SK-N-SH (cell line): ENCODE results near the gene CDK5RAP1. TPM values are rescaled to one million over a fixed set of nuclear protein-coding genes. Genes with fewer than 3 reads are reported as not detected.

Experiments used
- CTCF ChIA-PET: fragments of 300-600, 350-600 bp; formaldehyde crosslinking; extraction: SDS; loops from one replicate; lab custom pipeline; 2021; lab: Yijun Ruan, JAX
- POLR2A ChIA-PET: fragments of 350-600 bp; sonication (Branson Sonifier 250); formaldehyde crosslinking; extraction: SDS; loops from one replicate; lab custom pipeline; 2020; ENCODE audit warnings: antibody characterized with exemption, inconsistent platforms; lab: Yijun Ruan, JAX
- DNase-seq: peaks from one replicate; pipeline ENCODE4 v3.0.0; 2012
- H2AFZ ChIP-seq: fragments of 200-600 bp; sonication (generic); 2 replicates; pipeline ENCODE4 v1.8.1; 2016; ENCODE audit warnings: antibody characterized with exemption, mild to moderate bottlenecking, low read depth
- H3F3A ChIP-seq: fragments of 200-600 bp; sonication (generic); replicated peaks from 2 replicates; pipeline ENCODE3; 2016; ENCODE audit warnings: antibody characterized with exemption, mild to moderate bottlenecking; ENCODE audit not compliant: insufficient read depth
- H3K27ac ChIP-seq, 2 experiments: fragments of 200-500 bp in 1 of 2; fragments of 200-600 bp in 1 of 2; sonication (Bioruptor generic) in 1 of 2; sonication (generic), shearing (Covaris generic) in 1 of 2; 2 replicates each; pipeline versions ENCODE4 v1.5.1 to v1.6.1; 2014 to 2016; ENCODE audit warnings: low read depth in 2 of 2, inconsistent platforms in 1 of 2, low read length in 1 of 2, mild to moderate bottlenecking in 1 of 2, mixed read lengths in 1 of 2
- H3K27me3 ChIP-seq: fragments of 200-600 bp; sonication (generic), shearing (Covaris generic); 2 replicates; pipeline ENCODE4 v1.6.1; 2016; ENCODE audit warnings: mixed run types; ENCODE audit not compliant: insufficient read depth
- H3K36me3 ChIP-seq, 2 experiments: fragments of 200-500 bp in 1 of 2; fragments of 200-600 bp in 1 of 2; sonication (Bioruptor generic) in 1 of 2; sonication (generic) in 1 of 2; replicated peaks in 1 of 2; 2 replicates each; pipeline versions ENCODE3 to v1.5.1; 2014 to 2016; ENCODE audit warnings: low read length in 1 of 2, mild to moderate bottlenecking in 1 of 2; ENCODE audit not compliant: insufficient read depth in 2 of 2, control insufficient read depth in 1 of 2
- H3K4me1 ChIP-seq, 2 experiments: fragments of 200-500 bp in 1 of 2; fragments of 200-600 bp in 1 of 2; sonication (Bioruptor generic) in 1 of 2; sonication (generic), shearing (Covaris generic) in 1 of 2; 2 replicates each; pipeline versions ENCODE4 v1.5.1 to v1.6.1; 2014 to 2016; ENCODE audit warnings: low read depth in 1 of 2, low read length in 1 of 2, mixed run types in 1 of 2; ENCODE audit not compliant: insufficient read depth in 2 of 2, control insufficient read depth in 1 of 2
- H3K4me2 ChIP-seq: fragments of 200-600 bp; sonication (generic), shearing (Covaris generic); 2 replicates; pipeline ENCODE4 v1.6.1; 2017; ENCODE audit warnings: mixed run types
- H3K4me3 ChIP-seq, 2 experiments: fragments of 200-500 bp in 1 of 2; fragments of 200-600 bp in 1 of 2; sonication (Bioruptor generic) in 1 of 2; sonication (generic), shearing (Covaris generic) in 1 of 2; 2 replicates each; pipeline versions ENCODE4 v1.5.1 to v1.8.1; 2014 to 2016; ENCODE audit warnings: low read depth in 2 of 2, inconsistent platforms in 1 of 2, low read length in 1 of 2, mild to moderate bottlenecking in 1 of 2, mixed read lengths in 1 of 2, moderate library complexity in 1 of 2
- H3K79me2 ChIP-seq: fragments of 200-600 bp; sonication (generic); 2 replicates; pipeline ENCODE4 v1.8.1; 2017; ENCODE audit warnings: mild to moderate bottlenecking; ENCODE audit not compliant: insufficient read depth
- H3K9ac ChIP-seq: fragments of 200-600 bp; sonication (generic); 2 replicates; pipeline ENCODE4 v1.6.1; 2017; ENCODE audit warnings: mixed run types
- H3K9me2 ChIP-seq: fragments of 200-600 bp; sonication (generic); 2 replicates; pipeline ENCODE4 v1.6.1; 2017; ENCODE audit warnings: mixed run types
- H3K9me3 ChIP-seq: fragments of 200-600 bp; sonication (generic); 2 replicates; pipeline ENCODE4 v1.6.1; 2017; ENCODE audit warnings: mixed run types, mild to moderate bottlenecking, moderate library complexity
- H4K20me1 ChIP-seq: fragments of 200-600 bp; sonication (generic); 2 replicates; pipeline ENCODE4 v1.6.1; 2017; ENCODE audit warnings: mild to moderate bottlenecking, mixed run types; ENCODE audit not compliant: insufficient read depth
- CHD2 ChIP-seq: fragments of 150-350 bp; IDR thresholded peaks from 2 replicates; pipeline ENCODE4 v1.6.1; 2018; ENCODE audit warnings: low read length; ENCODE audit not compliant: partially characterized antibody
- CTCF ChIP-seq: fragments of 200-600 bp; sonication (generic); IDR thresholded peaks from 2 replicates; pipeline ENCODE4 v1.6.1; 2017; ENCODE audit warnings: antibody characterized with exemption, mild to moderate bottlenecking, moderate library complexity
- ELF1 ChIP-seq: IDR thresholded peaks from 2 replicates; pipeline ENCODE4 v1.4.0; 2012
- EP300 ChIP-seq, 2 experiments: IDR thresholded peaks; 2 replicates each; pipeline versions ENCODE4 v1.4.0 to v1.6.1; 2012; ENCODE audit warnings: borderline replicate concordance in 1 of 2, low read depth in 1 of 2, low read length in 1 of 2
- EZH2phosphoT487 ChIP-seq: fragments of 200-600 bp; sonication (generic); IDR thresholded peaks from 2 replicates; pipeline ENCODE4 v1.6.1; 2017; ENCODE audit warnings: low read depth, mixed run types, mild to moderate bottlenecking, antibody characterized with exemption, moderate library complexity, borderline replicate concordance
- FOXJ3 ChIP-seq: sonication (generic); formaldehyde crosslinking; IDR thresholded peaks from 2 replicates; pipeline ENCODE4 v1.5.1; 2020; ENCODE audit warnings: mild to moderate bottlenecking, missing genetic modification reagents
- GABPA ChIP-seq: IDR thresholded peaks from 2 replicates; pipeline ENCODE4 v1.4.0; 2012; ENCODE audit warnings: low read depth, mild to moderate bottlenecking
- IRF3 ChIP-seq: fragments of 150-350 bp; IDR thresholded peaks from 2 replicates; pipeline ENCODE4 v1.6.1; 2016; ENCODE audit warnings: mild to moderate bottlenecking, low read depth, low read length
- JUND ChIP-seq: IDR thresholded peaks from 2 replicates; pipeline ENCODE4 v1.4.0; 2012
- MAX ChIP-seq: IDR thresholded peaks from 2 replicates; pipeline ENCODE4 v1.4.0; 2012; ENCODE audit warnings: low read depth
- MXI1 ChIP-seq: IDR thresholded peaks from 2 replicates; pipeline ENCODE4 v1.6.1; 2012; ENCODE audit warnings: mild to moderate bottlenecking, low read depth, low read length, improper control_type of control experiment
- NRF1 ChIP-seq: IDR thresholded peaks from 2 replicates; pipeline ENCODE4 v1.6.1; 2012; ENCODE audit warnings: low read depth, mild to moderate bottlenecking, low read length
- RAD21 ChIP-seq: IDR thresholded peaks from 2 replicates; pipeline ENCODE4 v1.6.1; 2012; ENCODE audit warnings: mild to moderate bottlenecking, low read length
- RCOR1 ChIP-seq: fragments of 150-350 bp; IDR thresholded peaks from 2 replicates; pipeline ENCODE4 v1.6.1; 2017; ENCODE audit warnings: antibody characterized with exemption, low read length
- RFX5 ChIP-seq: IDR thresholded peaks from 2 replicates; pipeline ENCODE4 v1.6.1; 2012; ENCODE audit warnings: mild to moderate bottlenecking, improper control_type of control experiment, low read length
- SMC3 ChIP-seq: IDR thresholded peaks from 2 replicates; pipeline ENCODE4 v1.6.1; 2012; ENCODE audit warnings: low read depth, low read length, improper control_type of control experiment
- TEAD4 ChIP-seq: IDR thresholded peaks from 2 replicates; pipeline ENCODE4 v1.4.0; 2012; ENCODE audit warnings: mild to moderate bottlenecking, borderline replicate concordance; ENCODE audit not compliant: insufficient read depth
- USF1 ChIP-seq: IDR thresholded peaks from 2 replicates; pipeline ENCODE4 v1.4.0; 2012; ENCODE audit warnings: low read depth, borderline replicate concordance
- USF2 ChIP-seq: fragments of 150-350 bp; IDR thresholded peaks from 2 replicates; pipeline ENCODE4 v1.6.1; 2017; ENCODE audit warnings: antibody characterized with exemption, low read length, low read depth, borderline replicate concordance
- ZBTB33 ChIP-seq: IDR thresholded peaks from 2 replicates; pipeline ENCODE4 v1.4.0; 2012; ENCODE audit warnings: low read depth, borderline replicate concordance
- WGBS: methylation state at CpG from one replicate; pipeline ENCODE4 v1.1.6; 2017; ENCODE audit warnings: low lambda C conversion rate; 5-methylcytosine and 5-hydroxymethylcytosine counted together
- polyA plus RNA-seq, 3 experiments: library from polyadenylated mRNA; depleted of rRNA; stranded (reverse); fragments of >200 nt; gene quantifications; 2 replicates each; pipeline ENCODE4 v1.2.3, GENCODE V29; 2012

CDK5RAP1 gene
- polyA plus RNA-seq, 1 of the 3 experiments (the other 2 are of a cell fraction): 30.5 TPM

GRCh38 chr20:33359399-33360261 is 41.7 kb downstream of the CDK5RAP1 start:
- DNase-seq: no peak
- Histone ChIP-seq H2AFZ (no peak overlapping the region), H3K79me2 (no peaks in the 10 kb centered on the region), H3K27ac (no peak overlapping the region), H3K9me3 (no peaks in the 10 kb centered on the region), H3K4me2 (no peak overlapping the region), H3K36me3 (peaks cover 30 to 36% of the 10 kb centered on the region in 2 experiments), H3K27me3 (no peaks in the 10 kb centered on the region), H3F3A (peaks cover 5% of the 10 kb centered on the region), H3K4me3 (no peak overlapping the region), H3K9ac (no peak overlapping the region), H3K4me1 (peaks cover 0 to 10% of the 10 kb centered on the region in 2 experiments; a peak in 2 of 4 replicates), H3K9me2 (no peaks in the 10 kb centered on the region), H4K20me1 (no peaks in the 10 kb centered on the region)
- WGBS: 93% methylated on average over 8 of the region's 8 CpGs
- ChIA-PET CTCF (no interaction called here), POLR2A (no interaction called here)
- TF ChIP-seq SMC3 (no peak), NRF1 (no peak), ELF1 (no peak), RCOR1 (no peak), MXI1 (no peak), EZH2phosphoT487 (no peak), EP300 (IDR thresholded peaks at IDR 0.05; ENCODE audit: borderline replicate concordance in 1 of 2, low read depth in 1 of 2, low read length in 1 of 2) (no peak), CTCF (no peak), JUND (no peak), TEAD4 (no peak), RAD21 (no peak)

- no peak overlapping the region for H3K4me2 ChIP-seq
- H3K36me3 ChIP-seq: peaks cover 0 to 11% of the 10 kb centered on the region in 2 experiments
- ChIA-PET POLR2A (no interaction called here), CTCF (no interaction called here)
- H3K9me3 ChIP-seq: no peaks in the 10 kb centered on the region
- no peak overlapping the region for H3K4me3 ChIP-seq
- H4K20me1 ChIP-seq: no peaks in the 10 kb centered on the region
- no peak overlapping the region for H3K27ac ChIP-seq
- no peak overlapping the region for H3K9ac ChIP-seq
- H2AFZ ChIP-seq: no peak overlapping the region
- no peaks in the 10 kb centered on the region for H3K4me1 ChIP-seq
- H3K79me2 ChIP-seq: no peaks in the 10 kb centered on the region
- no peaks in the 10 kb centered on the region for H3K27me3 ChIP-seq
- DNase-seq: no peak
- no peaks in the 10 kb centered on the region for H3K9me2 ChIP-seq
- H3F3A ChIP-seq: no peaks in the 10 kb centered on the region
- WGBS: 97% methylated on average over 4 of the region's 4 CpGs
- TF ChIP-seq EZH2phosphoT487 (no peak), GABPA (no peak), FOXJ3 (CRISPR knock-in tag) (no peak), CHD2 (no peak), TEAD4 (no peak), MAX (no peak), USF1 (no peak), ZBTB33 (no peak), IRF3 (no peak), RFX5 (no peak), USF2 (no peak), RAD21 (no peak)
Observed at GRCh38 chr20:33353013-33353402, 48.3 kb downstream of the CDK5RAP1 start.
